Loucy (cell line): ENCODE measurements around the gene RASGRP2.

Source experiments
- CTCF ChIP-seq: fragments of 200-600 bp; sonication (generic); conservative IDR thresholded peaks from 2 replicates; pipeline ENCODE4 v1.5.1; 2014; ENCODE audit warnings: mild to moderate bottlenecking, antibody characterized with exemption, low read length
- EZH2phosphoT487 ChIP-seq: fragments of 200-600 bp; IDR thresholded peaks from 2 replicates; pipeline ENCODE4 v1.6.1; 2018; ENCODE audit warnings: antibody characterized with exemption, mild to moderate bottlenecking, moderate library complexity, borderline replicate concordance

GRCh38 chr11:64762277-64762673 lies 18.3 kb upstream of the RASGRP2 start:
- TF ChIP-seq CTCF, result no peak
- TF ChIP-seq EZH2phosphoT487, result no peak
